Neural progenitor cell (in vitro differentiated cells): ENCODE measurements around the gene TAOK2. TPM values are rescaled to one million over a fixed set of nuclear protein-coding genes. Genes with fewer than 3 reads are reported as not detected.
A peak's percentile ranks its signal among the peaks of the same experiment; 100 is the strongest.

Experiments
- DNase-seq: peaks from one replicate; pipeline ENCODE4 v3.0.0-alpha.2; 2016; ENCODE audit warnings: low spot score
- H2AFZ ChIP-seq: fragments of 200-600 bp; sonication (generic); replicated peaks from 2 replicates; pipeline ENCODE4 v1.6.1; 2016; ENCODE audit warnings: antibody characterized with exemption
- H3F3A ChIP-seq: fragments of 200-600 bp; sonication (generic); 2 replicates; pipeline ENCODE4 v1.6.1; 2016; ENCODE audit warnings: antibody characterized with exemption, low read depth
- H3K27ac ChIP-seq: fragments of 200-600 bp; sonication (generic); 2 replicates; pipeline ENCODE4 v1.5.1; 2016; ENCODE audit warnings: mild to moderate bottlenecking
- H3K27me3 ChIP-seq: fragments of 200-600 bp; sonication (generic); 2 replicates; pipeline ENCODE4 v1.6.1; 2016; ENCODE audit warnings: mild to moderate bottlenecking, moderate library complexity
- H3K36me3 ChIP-seq: fragments of 200-600 bp; sonication (generic); 2 replicates; pipeline ENCODE4 v1.5.1; 2016
- H3K4me1 ChIP-seq: fragments of 200-600 bp; sonication (generic); 2 replicates; pipeline ENCODE4 v1.6.1; 2016; ENCODE audit warnings: mixed run types
- H3K4me2 ChIP-seq: fragments of 200-600 bp; sonication (generic); 2 replicates; pipeline ENCODE4 v1.6.1; 2016
- H3K4me3 ChIP-seq: fragments of 200-600 bp; sonication (generic); 2 replicates; pipeline ENCODE4 v1.5.1; 2016
- H3K79me2 ChIP-seq: fragments of 200-600 bp; sonication (generic); 2 replicates; pipeline ENCODE4 v1.6.1; 2016; ENCODE audit warnings: low read depth
- H3K9ac ChIP-seq: fragments of 200-600 bp; sonication (generic); 2 replicates; pipeline ENCODE4 v1.6.1; 2016
- H3K9me3 ChIP-seq: fragments of 200-600 bp; sonication (generic); 2 replicates; pipeline ENCODE4 v1.5.1; 2016; ENCODE audit warnings: low read depth
- H4K20me1 ChIP-seq: fragments of 200-600 bp; sonication (generic); 2 replicates; pipeline ENCODE4 v1.6.1; 2016; ENCODE audit warnings: low read depth
- H3K27ac Mint-ChIP-seq: 3 replicates; pipeline ENCODE4 v1.8.0; 2021; ENCODE audit warnings: mixed read lengths
- H3K27me3 Mint-ChIP-seq: 2 replicates; pipeline ENCODE4 v1.8.0; 2022; ENCODE audit warnings: low read depth, mild to moderate bottlenecking, inconsistent platforms, moderate library complexity, mixed read lengths; ENCODE audit not compliant: insufficient read depth
- H3K36me3 Mint-ChIP-seq: 3 replicates; pipeline ENCODE4 v1.8.0; 2021; ENCODE audit warnings: mixed read lengths
- H3K4me1 Mint-ChIP-seq: 3 replicates; pipeline ENCODE4 v1.8.0; 2021; ENCODE audit warnings: mixed read lengths
- H3K4me3 Mint-ChIP-seq: 3 replicates; pipeline ENCODE4 v1.8.0; 2021; ENCODE audit warnings: mild to moderate bottlenecking, moderate library complexity, mixed read lengths
- H3K9me3 Mint-ChIP-seq: 3 replicates; pipeline ENCODE4 v1.8.0; 2020; ENCODE audit warnings: mixed read lengths
- CTCF ChIP-seq: fragments of 200-600 bp; sonication (generic); IDR thresholded peaks from 2 replicates; pipeline ENCODE4 v1.5.1; 2017; ENCODE audit warnings: antibody characterized with exemption, mild to moderate bottlenecking
- EZH2 ChIP-seq: fragments of 200-600 bp; sonication (generic); IDR thresholded peaks from 2 replicates; pipeline ENCODE4 v1.6.1; 2017; ENCODE audit warnings: antibody characterized with exemption, mild to moderate bottlenecking, moderate library complexity
- EZH2phosphoT487 ChIP-seq: fragments of 200-600 bp; sonication (generic); IDR thresholded peaks from 2 replicates; pipeline ENCODE4 v1.6.1; 2017; ENCODE audit warnings: antibody characterized with exemption
- total RNA-seq: library from RNA; depleted of rRNA; stranded (reverse); fragments of >200 nt; gene quantifications from 2 replicates; pipeline ENCODE4 v1.2.3, GENCODE V29; 2015; ENCODE audit warnings: low replicate concordance

Gene TAOK2
- total RNA-seq, 1 donor from 2014 or later = 13.8 TPM

DNA sequence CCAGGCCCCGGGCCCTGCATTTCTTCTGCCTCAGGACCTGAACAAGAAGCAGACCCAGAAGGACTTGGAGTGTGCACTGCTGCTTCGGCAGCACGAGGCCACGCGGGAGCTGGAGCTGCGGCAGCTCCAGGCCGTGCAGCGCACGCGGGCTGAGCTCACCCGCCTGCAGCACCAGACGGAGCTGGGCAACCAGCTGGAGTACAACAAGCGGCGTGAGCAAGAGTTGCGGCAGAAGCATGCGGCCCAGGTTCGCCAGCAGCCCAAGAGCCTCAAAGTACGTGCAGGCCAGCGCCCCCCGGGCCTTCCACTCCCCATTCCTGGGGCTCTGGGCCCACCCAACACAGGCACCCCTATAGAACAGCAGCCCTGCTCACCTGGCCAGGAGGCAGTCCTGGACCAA, 12.6 kb downstream of the TAOK2 start:
- Histone ChIP-seq H3K9me3 (no peaks in the 10 kb centered on the region), H4K20me1 (no peaks in the 10 kb centered on the region), H3K4me3 (no peak overlapping the region), H3K79me2 (no peaks in the 10 kb centered on the region), H2AFZ (no peak overlapping the region), H3K4me2 (no peak overlapping the region), H3F3A (no peaks in the 10 kb centered on the region), H3K36me3 (no peaks in the 10 kb centered on the region), H3K27ac (no peak overlapping the region), H3K4me1 (no peaks in the 10 kb centered on the region), H3K9ac (no peak overlapping the region), H3K27me3 (no peaks in the 10 kb centered on the region)
- peaks cover 42% of the 10 kb centered on the region for H3K36me3 Mint-ChIP-seq
- no peak overlapping the region for H3K4me3 Mint-ChIP-seq
- TF ChIP-seq EZH2 = no peak
- no peak for TF ChIP-seq EZH2phosphoT487
- no peak for TF ChIP-seq CTCF
- no peak overlapping the region for H3K27ac Mint-ChIP-seq
- peaks cover 2% of the 10 kb centered on the region for H3K27me3 Mint-ChIP-seq
- DNase-seq = no peak
- no peaks in the 10 kb centered on the region for H3K9me3 Mint-ChIP-seq
- peaks cover 3% of the 10 kb centered on the region for H3K4me1 Mint-ChIP-seq

DNA sequence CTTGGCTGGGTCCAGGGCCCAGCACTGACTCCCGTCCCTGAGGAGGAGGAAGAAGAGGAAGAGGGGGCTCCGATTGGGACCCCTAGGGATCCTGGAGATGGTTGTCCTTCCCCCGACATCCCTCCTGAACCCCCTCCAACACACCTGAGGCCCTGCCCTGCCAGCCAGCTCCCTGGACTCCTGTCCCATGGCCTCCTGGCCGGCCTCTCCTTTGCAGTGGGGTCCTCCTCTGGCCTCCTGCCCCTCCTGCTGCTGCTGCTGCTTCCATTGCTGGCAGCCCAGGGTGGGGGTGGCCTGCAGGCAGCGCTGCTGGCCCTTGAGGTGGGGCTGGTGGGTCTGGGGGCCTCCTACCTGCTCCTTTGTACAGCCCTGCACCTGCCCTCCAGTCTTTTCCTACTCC, 13.3 kb downstream of the TAOK2 start:
- Histone ChIP-seq H3K4me1 (no peaks in the 10 kb centered on the region), H3K9ac (no peak overlapping the region), H3K9me3 (no peaks in the 10 kb centered on the region), H3K27me3 (no peaks in the 10 kb centered on the region), H3K4me3 (no peak overlapping the region), H3F3A (no peaks in the 10 kb centered on the region), H3K4me2 (no peak overlapping the region), H3K79me2 (no peaks in the 10 kb centered on the region), H2AFZ (no peak overlapping the region), H4K20me1 (no peaks in the 10 kb centered on the region), H3K27ac (no peak overlapping the region), H3K36me3 (no peaks in the 10 kb centered on the region)
- Mint-ChIP-seq H3K27ac (no peak overlapping the region), H3K4me3 (no peak overlapping the region), H3K4me1 (peaks cover 3% of the 10 kb centered on the region), H3K9me3 (no peaks in the 10 kb centered on the region), H3K27me3 (peaks cover 4% of the 10 kb centered on the region), H3K36me3 (peaks cover 39% of the 10 kb centered on the region)
- no peak for DNase-seq
- TF ChIP-seq EZH2phosphoT487 = no peak
- no peak for TF ChIP-seq CTCF
- TF ChIP-seq EZH2 = no peak

DNA sequence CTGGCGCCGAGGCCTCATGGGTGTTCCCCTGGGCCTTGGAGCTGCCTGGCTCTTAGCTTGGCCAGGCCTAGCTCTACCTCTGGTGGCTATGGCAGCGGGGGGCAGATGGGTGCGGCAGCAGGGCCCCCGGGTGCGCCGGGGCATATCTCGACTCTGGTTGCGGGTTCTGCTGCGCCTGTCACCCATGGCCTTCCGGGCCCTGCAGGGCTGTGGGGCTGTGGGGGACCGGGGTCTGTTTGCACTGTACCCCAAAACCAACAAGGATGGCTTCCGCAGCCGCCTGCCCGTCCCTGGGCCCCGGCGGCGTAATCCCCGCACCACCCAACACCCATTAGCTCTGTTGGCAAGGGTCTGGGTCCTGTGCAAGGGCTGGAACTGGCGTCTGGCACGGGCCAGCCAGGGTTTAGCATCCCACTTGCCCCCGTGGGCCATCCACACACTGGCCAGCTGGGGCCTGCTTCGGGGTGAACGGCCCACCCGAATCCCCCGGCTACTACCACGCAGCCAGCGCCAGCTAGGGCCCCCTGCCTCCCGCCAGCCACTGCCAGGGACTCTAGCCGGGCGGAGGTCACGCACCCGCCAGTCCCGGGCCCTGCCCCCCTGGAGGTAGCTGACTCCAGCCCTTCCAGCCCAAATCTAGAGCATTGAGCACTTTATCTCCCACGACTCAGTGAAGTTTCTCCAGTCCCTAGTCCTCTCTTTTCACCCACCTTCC, 13.9 kb downstream of the TAOK2 start:
- H3K79me2 ChIP-seq = no peaks in the 10 kb centered on the region
- no peaks in the 10 kb centered on the region for H3K36me3 ChIP-seq
- no peak overlapping the region for H3K9ac ChIP-seq
- peaks cover 35% of the 10 kb centered on the region for H3K36me3 Mint-ChIP-seq
- peaks cover 4% of the 10 kb centered on the region for H3K27me3 Mint-ChIP-seq
- H4K20me1 ChIP-seq = no peaks in the 10 kb centered on the region
- no peaks in the 10 kb centered on the region for H3K9me3 Mint-ChIP-seq
- TF ChIP-seq EZH2phosphoT487 (no peak), CTCF (no peak), EZH2 (no peak)
- no peaks in the 10 kb centered on the region for H3K27me3 ChIP-seq
- DNase-seq = no peak
- no peak overlapping the region for H3K4me3 Mint-ChIP-seq
- no peak overlapping the region for H3K27ac ChIP-seq
- H3K27ac Mint-ChIP-seq = peak overlapping the region; percentile 9
- H2AFZ ChIP-seq = no peak overlapping the region
- H3K4me2 ChIP-seq = no peak overlapping the region
- no peaks in the 10 kb centered on the region for H3K9me3 ChIP-seq
- H3K4me1 Mint-ChIP-seq = peaks cover 7% of the 10 kb centered on the region
- no peaks in the 10 kb centered on the region for H3F3A ChIP-seq
- H3K4me1 ChIP-seq = no peaks in the 10 kb centered on the region
- H3K4me3 ChIP-seq = no peak overlapping the region
